ENCODE results near the gene CSNK1G2.

CSNK1G2 gene

GRCh38 chr19:1941146-1942077, at the start of gene CSNK1G2:
Gene CSNK1G2 (plus strand): TSS chr19:1941172. CDS start chr19:1969773, 28,601 bp downstream.
- peak in 1 of 3 donors; percentile 18 for DNase-seq (ENCODE audit: low read depth in 3 of 3, low spot score in 1 of 3)

GRCh38 chr19:1893791-1894190, 47.2 kb upstream of the CSNK1G2 start:
- DNase-seq (ENCODE audit: low read depth in 3 of 3, low spot score in 1 of 3) = no peak

DNA sequence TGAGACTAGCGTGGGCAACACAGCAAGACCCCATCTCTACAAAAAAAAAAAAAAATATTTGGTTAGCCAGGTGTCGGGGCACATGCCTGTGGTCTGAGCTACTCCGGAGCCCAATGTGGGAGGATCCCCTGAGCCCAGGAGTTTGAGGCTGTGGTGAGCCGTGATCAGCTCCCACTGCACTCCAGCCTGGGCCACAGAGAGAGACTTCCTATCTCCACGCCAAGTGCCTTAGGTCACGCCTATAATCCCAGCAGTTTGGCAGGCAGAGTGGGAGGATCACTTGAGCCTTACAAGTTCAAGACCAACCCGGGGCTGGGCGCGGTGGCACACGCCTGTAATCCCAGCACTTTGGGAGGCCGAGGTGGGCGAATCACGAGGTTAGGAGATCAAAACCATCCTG, 44.5 kb upstream of the CSNK1G2 start:
- DNase-seq (ENCODE audit: low read depth in 3 of 3, low spot score in 1 of 3) = no peak

DNA sequence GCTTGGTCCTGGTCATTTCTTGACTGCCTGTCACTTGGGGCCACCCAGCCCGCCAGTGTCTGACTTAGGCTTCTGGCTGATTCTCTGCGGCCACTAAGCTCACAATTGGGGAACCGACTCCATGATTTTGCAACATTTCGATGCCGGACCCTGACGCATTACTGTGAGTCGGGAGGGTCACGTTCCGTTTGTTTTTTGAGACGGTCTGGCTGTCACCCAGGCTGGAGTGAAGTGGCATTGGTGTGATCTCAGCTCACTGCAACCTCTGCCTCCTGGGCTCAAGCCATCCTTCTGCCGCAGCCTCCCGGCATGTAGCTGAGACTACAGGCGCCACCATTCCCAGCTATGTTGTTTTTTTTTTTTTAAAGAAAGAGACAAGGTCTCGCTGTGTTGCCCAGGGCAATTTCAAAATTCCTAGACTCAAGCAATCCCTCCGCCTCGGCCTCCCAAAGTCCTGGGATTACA, 39.0 kb upstream of the CSNK1G2 start:
- DNase-seq (ENCODE audit: low read depth in 3 of 3, low spot score in 1 of 3) = no peak

DNA sequence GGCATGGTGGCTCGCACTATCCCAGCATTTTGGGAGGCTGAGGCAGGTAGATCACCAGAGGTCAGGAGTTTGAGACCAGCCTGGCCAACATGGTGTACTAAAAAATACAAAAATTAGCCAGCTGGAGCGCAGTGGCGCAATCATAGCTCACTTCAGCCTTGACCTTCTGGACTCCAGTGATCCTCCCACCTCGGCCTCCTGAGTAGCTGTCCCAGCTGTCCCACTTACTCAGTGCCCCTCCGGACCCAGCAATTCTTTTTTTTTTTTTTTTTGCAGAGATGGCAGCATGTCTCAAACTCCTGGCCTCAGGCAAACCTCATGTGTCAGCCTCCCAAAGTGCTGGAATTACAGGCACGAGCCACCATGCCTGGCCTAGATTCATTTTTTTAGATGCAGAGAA, 38.0 kb upstream of the CSNK1G2 start:
- no peak for DNase-seq (ENCODE audit: low read depth in 3 of 3, low spot score in 1 of 3)

- no peak for DNase-seq (ENCODE audit: low read depth in 3 of 3, low spot score in 1 of 3)
Observed at GRCh38 chr19:1904860-1905109, 36.2 kb upstream of the CSNK1G2 start.

- peak; percentile 95 to 97 (median 95) for DNase-seq (ENCODE audit: low read depth in 3 of 3, low spot score in 1 of 3)
Observed at GRCh38 chr19:1905110-1905862, 35.7 kb upstream of the CSNK1G2 start, which contains the start of the genes ADAT3 and SCAMP4. Gene ADAT3 (plus strand): TSS chr19:1905399. CDS start chr19:1912048, 6,649 bp downstream. Gene SCAMP4 (plus strand): TSS chr19:1905399. CDS start chr19:1915020, 9,621 bp downstream.

- DNase-seq (ENCODE audit: low read depth in 3 of 3, low spot score in 1 of 3) = no peak
Observed at GRCh38 chr19:1905863-1906375, 35.1 kb upstream of the CSNK1G2 start.

GRCh38 chr19:1906985-1907562, 33.9 kb upstream of the CSNK1G2 start:
- no peak for DNase-seq (ENCODE audit: low read depth in 3 of 3, low spot score in 1 of 3)

DNA sequence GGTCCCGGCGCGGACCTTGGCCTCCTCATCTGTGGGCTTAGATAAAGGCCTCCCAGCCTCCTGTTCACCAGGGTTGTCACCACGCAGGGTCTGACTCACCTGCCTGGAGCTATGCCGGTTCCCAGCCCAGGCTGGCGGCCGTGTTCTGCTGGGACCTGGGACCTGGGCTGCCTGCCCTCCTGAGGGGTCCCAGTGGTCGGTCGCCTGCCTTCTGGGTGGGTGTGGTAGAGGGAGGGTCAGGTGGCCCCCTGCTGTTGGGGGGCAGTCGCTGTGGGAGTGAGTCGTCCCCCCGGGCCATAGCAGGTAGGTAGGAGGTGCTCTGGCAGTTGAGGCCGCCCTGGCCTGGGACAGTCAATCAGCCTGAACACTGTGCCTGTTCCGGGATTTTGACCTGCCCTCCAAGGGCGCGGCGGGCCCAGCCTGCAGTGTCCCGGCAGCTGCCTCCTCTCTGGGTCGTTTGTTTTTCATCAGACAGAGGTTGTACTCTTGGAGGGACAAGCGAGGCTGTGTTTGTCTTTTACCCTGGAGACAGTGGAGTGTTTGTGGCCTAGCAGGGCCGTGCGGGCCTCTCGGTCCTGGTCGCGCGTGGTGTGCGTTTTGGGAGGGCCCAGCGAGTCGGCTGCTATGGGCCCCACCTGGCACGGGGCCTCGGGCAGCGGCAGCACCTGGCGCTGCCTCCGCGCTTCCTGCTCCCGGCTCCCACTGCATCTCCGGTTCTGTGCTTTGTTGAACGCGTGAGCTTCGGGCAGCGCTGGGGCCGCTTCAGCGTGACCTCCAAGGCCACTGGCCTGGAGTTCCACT, 33.2 kb upstream of the CSNK1G2 start:
- DNase-seq (ENCODE audit: low read depth in 3 of 3, low spot score in 1 of 3) = no peak

GRCh38 chr19:1908364-1908678, 32.7 kb upstream of the CSNK1G2 start:
- DNase-seq (ENCODE audit: low read depth in 3 of 3, low spot score in 1 of 3) = no peak

DNA sequence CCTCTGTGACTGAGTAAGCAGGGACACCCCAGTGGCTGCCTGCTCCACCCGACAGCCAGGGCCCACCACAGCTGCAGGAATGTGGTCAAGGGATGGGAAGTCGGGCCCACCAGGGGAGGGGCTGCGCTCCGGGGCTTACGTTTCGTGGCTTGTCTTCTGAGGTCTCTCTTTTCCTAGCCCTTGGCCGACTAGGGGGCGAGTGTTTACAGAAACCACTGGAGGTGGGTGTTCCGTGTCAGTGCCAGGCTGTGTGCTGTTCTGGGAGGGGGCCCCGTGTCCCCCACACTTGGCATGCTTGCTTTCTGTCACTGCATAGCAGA, 31.3 kb upstream of the CSNK1G2 start:
- DNase-seq (ENCODE audit: low read depth in 3 of 3, low spot score in 1 of 3) = no peak

GRCh38 chr19:1910177-1910576, 30.8 kb upstream of the CSNK1G2 start:
- no peak for DNase-seq (ENCODE audit: low read depth in 3 of 3, low spot score in 1 of 3)

DNA sequence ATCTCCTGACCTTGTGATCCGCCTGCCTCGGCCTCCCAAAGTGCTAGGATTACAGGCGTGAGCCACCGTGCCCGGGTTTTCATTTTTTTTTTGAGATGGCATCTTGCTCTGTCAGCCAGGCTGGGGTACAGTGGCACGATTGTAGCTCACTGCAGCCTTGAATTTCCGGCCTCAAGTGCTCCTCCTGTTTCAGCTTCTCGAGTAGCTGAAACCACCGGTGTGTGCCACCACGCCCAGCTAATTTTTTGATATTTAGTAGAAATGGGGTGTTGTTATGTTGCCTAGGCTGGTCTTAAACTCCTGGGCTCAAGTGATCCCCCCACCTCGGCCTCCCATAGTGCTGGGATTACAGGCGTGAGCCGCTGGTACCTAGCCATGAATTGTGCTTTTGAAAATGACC, 29.9 kb upstream of the CSNK1G2 start:
- DNase-seq (ENCODE audit: low read depth in 3 of 3, low spot score in 1 of 3) = no peak

- no peak for DNase-seq (ENCODE audit: low read depth in 3 of 3, low spot score in 1 of 3)
Observed at GRCh38 chr19:1911995-1912394, 29.0 kb upstream of the CSNK1G2 start.

DNA sequence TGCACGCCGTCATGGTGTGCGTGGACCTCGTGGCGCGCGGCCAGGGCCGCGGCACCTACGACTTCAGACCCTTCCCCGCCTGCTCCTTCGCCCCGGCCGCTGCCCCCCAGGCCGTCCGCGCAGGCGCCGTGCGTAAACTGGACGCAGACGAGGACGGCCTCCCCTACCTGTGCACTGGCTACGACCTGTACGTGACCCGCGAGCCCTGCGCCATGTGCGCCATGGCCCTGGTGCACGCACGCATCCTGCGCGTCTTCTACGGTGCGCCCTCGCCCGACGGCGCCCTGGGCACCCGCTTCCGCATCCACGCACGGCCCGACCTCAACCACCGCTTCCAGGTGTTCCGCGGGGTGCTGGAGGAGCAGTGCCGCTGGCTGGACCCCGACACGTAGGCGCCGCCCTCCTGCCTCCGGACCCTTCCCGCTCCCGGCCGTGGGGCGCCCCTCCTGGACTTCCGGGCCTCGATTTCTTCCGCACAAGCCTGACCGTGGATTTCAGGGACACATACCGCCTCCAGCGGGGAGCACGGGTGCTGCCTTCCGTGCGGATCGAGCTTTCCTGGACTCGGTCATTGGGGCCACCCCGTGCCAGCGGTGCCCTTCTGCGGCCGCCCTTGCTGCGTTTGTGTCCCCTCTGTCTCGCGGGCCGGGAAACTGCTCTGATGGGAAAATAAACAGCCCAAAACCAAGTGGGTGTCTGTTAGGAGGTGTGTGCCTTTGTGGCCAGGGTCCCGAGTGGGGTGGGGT, 28.0 kb upstream of the CSNK1G2 start:
- no peak for DNase-seq (ENCODE audit: low read depth in 3 of 3, low spot score in 1 of 3)

GRCh38 chr19:1913781-1914577, 27.0 kb upstream of the CSNK1G2 start:
- DNase-seq (ENCODE audit: low read depth in 3 of 3, low spot score in 1 of 3) = no peak

DNA sequence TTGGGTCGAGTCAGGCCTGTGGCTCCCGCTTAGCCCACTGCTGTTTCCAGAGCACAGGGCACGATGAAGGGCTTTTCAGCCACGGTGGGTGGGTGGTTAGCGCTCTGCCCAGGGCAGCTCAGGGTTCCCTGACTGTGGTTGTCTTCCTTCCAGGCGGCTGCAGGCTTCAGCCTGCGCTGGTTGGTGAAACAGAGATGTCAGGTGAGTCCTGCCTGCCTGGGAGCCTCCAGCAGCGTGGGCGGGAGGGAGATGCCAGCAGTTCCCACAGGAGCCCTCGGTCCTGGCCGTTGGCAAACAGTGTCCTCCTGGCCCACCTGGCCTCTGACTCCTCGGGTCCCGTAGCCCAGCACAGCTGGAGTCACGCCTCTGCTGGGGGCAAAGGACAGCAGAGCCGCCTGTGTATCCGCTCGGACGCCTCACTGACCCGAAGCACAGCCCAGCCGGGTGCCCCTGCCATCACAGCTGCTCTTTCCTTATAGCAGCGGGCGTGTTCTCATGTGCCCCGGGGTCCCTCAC, 26.1 kb upstream of the CSNK1G2 start:
- no peak for DNase-seq (ENCODE audit: low read depth in 3 of 3, low spot score in 1 of 3)

DNA sequence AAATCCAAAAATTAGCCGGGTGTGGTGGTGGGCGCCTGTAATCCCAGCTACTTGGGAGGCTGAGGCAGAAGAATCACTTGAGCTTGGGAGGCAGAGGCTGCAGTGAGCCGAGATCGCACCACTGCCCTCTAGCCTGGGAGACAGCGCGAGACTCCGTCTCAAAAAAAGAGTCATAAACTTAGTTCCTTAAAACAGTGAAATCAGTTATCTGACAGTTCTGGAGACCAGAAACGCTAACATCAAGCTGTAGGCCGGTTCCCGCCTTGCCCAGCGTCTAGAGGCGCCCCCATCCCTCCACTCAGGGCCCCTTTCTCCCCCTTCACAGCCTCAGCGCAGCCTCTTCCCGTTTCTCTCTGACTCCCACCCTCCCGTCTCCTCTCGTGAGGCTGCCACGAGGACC, 23.8 kb upstream of the CSNK1G2 start:
- DNase-seq (ENCODE audit: low read depth in 3 of 3, low spot score in 1 of 3) = no peak
